Measurements from ENCODE around the gene PRSS33. TPM values are rescaled to one million over a fixed set of nuclear protein-coding genes. Genes with fewer than 3 reads are reported as not detected.

PRSS33 gene
- total RNA-seq, 4 donors from 2014 or later = not detected

- no peak for DNase-seq
- H3K27ac ChIP-seq = no peak overlapping the region
- WGBS, 2 donors (ENCODE audit: low coverage in 1 of 2) = 98 to 100% methylated on average over 16 to 42 of the region's 42 CpGs
- no peak overlapping the region for H3K4me3 ChIP-seq
- in situ Hi-C loops (cut with MboI; ENCODE audit: low pct_ligation_motif_present in 1 of 4, low pct_unique_long_range_greater_than_20kb in 1 of 4, low sequenced_read_pairs in 3 of 4) (no loop called here), intact Hi-C loops (cut with DNase I; ENCODE audit: low total_unique reads) (no loop called here)
- H3K4me1 ChIP-seq = peaks cover 0 to 29% (median under 1%) of the 10 kb centered on the region in 4 donors
- H3K36me3 ChIP-seq = peaks cover 2 to 98% (median 47%) of the 10 kb centered on the region in 4 donors
- TF ChIP-seq POLR2AphosphoS5 (IDR thresholded peaks at IDR 0.05) = peak in 1 of 3 donors; percentile 36
- TF ChIP-seq CTCF (IDR thresholded peaks at IDR 0.05) = no peak
- no peaks in the 10 kb centered on the region for H3K27me3 ChIP-seq
- H3K9me3 ChIP-seq = no peaks in the 10 kb centered on the region
These were observed 25.3 kb downstream of the PRSS33 start for GRCh38 chr16:2761886-2762583.

- intact Hi-C loops (cut with DNase I; ENCODE audit: low total_unique reads) (no loop called here), in situ Hi-C loops (cut with MboI; ENCODE audit: low pct_ligation_motif_present in 1 of 4, low pct_unique_long_range_greater_than_20kb in 1 of 4, low sequenced_read_pairs in 3 of 4) (no loop called here)
- Histone ChIP-seq H3K27ac (no peak overlapping the region), H3K4me3 (no peak overlapping the region), H3K36me3 (peaks cover 2 to 93% (median 47%) of the 10 kb centered on the region in 4 donors), H3K9me3 (no peaks in the 10 kb centered on the region), H3K4me1 (peaks cover 2 to 35% (median 6%) of the 10 kb centered on the region in 4 donors), H3K27me3 (no peaks in the 10 kb centered on the region)
- TF ChIP-seq POLR2A (IDR thresholded peaks at IDR 0.05) = no peak
- no peak for TF ChIP-seq EP300 (IDR thresholded peaks at IDR 0.05; ENCODE audit: low read depth)
- no peak for TF ChIP-seq CTCF (IDR thresholded peaks at IDR 0.05)
- TF ChIP-seq POLR2AphosphoS5 (IDR thresholded peaks at IDR 0.05) = no peak
- no peak for DNase-seq
- 96 to 100% methylated on average over 6 to 10 of the region's 10 CpGs for WGBS, 2 donors (ENCODE audit: low coverage in 1 of 2)
These were observed 25.9 kb downstream of the PRSS33 start for GRCh38 chr16:2761472-2761871.

- intact Hi-C loops (cut with DNase I; ENCODE audit: low total_unique reads) = no loop called here
These were observed 30.0 kb downstream of the PRSS33 start for GRCh38 chr16:2757344-2757743.

More at GRCh38 chr16:2757344-2757743, 30.0 kb downstream of the PRSS33 start:
- TF ChIP-seq POLR2AphosphoS5 (IDR thresholded peaks at IDR 0.05) (no peak), POLR2A (IDR thresholded peaks at IDR 0.05) (no peak), CTCF (IDR thresholded peaks at IDR 0.05) (no peak), EP300 (IDR thresholded peaks at IDR 0.05; ENCODE audit: low read depth) (no peak)
- in situ Hi-C loops (cut with MboI; ENCODE audit: low pct_ligation_motif_present in 1 of 4, low pct_unique_long_range_greater_than_20kb in 1 of 4, low sequenced_read_pairs in 3 of 4) = no loop called here
- Histone ChIP-seq H3K4me3 (no peak overlapping the region), H3K27me3 (no peaks in the 10 kb centered on the region), H3K36me3 (peaks cover 2 to 52% (median 29%) of the 10 kb centered on the region in 4 donors), H3K27ac (no peak overlapping the region), H3K4me1 (peaks cover 24 to 64% (median 32%) of the 10 kb centered on the region in 4 donors), H3K9me3 (no peaks in the 10 kb centered on the region)
- WGBS, 2 donors (ENCODE audit: low coverage in 1 of 2) = 84% methylated on average over 7 to 11 of the region's 11 CpGs
- DNase-seq = no peak
